Activated CD8-positive, alpha-beta memory T cell treated with anti-CD3 and anti-CD28 coated beads, Interleukin-2, amount 50 U/mL, for 48 hours (primary cell): ENCODE measurements around the gene UBTF.

Source experiments
- DNase-seq: peaks from one replicate; pipeline ENCODE4 v3.0.0-alpha.2; 2020

Gene UBTF

DNA sequence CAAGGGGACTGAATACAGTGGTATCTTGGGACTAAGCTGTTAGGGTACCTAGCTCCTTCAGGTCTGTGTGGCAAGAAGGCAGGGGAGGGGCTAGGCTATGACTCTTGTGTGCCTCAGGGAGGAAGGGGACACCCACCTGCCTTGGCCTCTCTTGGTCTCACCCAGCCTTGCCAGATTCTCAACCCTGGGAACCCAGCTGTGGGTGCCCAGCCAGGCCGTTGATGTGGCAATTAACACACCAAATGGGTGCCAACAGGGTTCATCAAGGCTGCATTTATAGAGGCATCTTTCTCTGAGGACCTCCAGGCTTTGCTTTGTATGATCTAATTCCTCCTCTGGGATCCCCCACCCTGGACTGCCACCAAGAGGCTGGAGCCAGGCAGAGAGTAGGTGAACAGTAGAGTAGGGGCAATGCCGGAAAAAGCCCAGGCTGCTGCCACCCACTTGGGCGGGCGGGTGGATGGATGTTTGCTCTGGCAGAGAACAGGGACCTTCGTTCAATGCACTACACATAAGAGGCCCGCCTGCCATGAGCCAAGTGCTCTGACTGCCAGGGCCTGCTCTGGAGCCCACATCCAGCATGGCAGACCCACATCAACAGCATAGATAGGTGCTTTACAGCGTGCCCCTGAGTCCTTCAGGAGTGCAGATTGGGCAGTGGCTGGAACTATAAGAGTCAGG is 52.2 kb downstream of the UBTF start:
- DNase-seq = no peak

GRCh38 chr17:44164476-44164875 is 55.0 kb downstream of the UBTF start:
- no peak for DNase-seq

DNA sequence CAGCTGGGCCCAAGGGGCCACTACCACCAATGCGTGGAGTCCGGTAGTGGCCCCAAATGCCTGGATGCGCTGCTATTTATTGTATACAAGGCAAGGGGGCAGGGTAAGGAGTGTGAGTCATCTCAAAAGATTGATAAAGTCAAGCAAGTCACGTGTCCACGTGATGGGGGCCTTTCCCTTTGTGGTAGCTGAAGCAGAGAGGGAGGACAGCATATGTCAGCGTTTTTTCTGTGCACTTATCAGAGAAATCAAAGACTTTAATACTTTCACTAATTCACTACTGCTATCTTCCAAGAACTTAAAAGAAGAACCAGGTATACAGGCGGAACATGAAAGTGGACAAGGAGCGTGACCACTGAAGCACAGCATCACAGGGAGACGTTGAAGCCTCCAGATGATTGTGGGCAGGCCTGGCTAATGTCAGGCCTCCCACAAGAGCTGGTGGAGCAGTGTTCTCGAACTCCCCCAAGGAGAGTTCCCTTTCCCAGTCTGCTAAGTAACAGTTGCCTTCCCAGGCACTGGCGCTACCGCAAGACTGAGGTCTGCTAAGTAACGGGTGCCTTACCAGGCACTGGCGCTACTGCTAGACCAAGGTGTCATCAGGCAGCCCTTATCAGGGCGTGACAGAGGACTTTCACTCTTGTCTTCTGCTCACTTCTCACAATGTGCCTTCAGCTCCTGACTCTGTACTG is 59.8 kb downstream of the UBTF start:
- no peak for DNase-seq

- DNase-seq = no peak
Measured at GRCh38 chr17:44155488-44155887, 64.0 kb downstream of the UBTF start.
